A549 (cell line): ENCODE measurements around the gene TIAM2. TPM values are rescaled to one million over a fixed set of nuclear protein-coding genes. Genes with fewer than 3 reads are reported as not detected.

Experiments
- ATAC-seq, 2 experiments: fragments of 200-7000 bp in 1 of 2; fragments of >200 bp in 1 of 2; cut with Nextera tagmentation in 1 of 2; cut with Tn5 transposase in 1 of 2; 3 replicates each; pipeline versions ENCODE4 v1.8.0 to v1.9.1; 2018 to 2020; ENCODE audit warnings: mild to moderate bottlenecking in 1 of 2, moderate library complexity in 1 of 2
- CTCF ChIA-PET: fragments of 300-600 bp; sonication (Branson Sonifier 250); formaldehyde crosslinking; extraction: SDS; loops from one replicate; lab custom pipeline; 2021; ENCODE audit warnings: antibody characterized with exemption, inconsistent platforms; lab: Yijun Ruan, JAX
- POLR2A ChIA-PET: fragments of 350-600 bp; formaldehyde crosslinking; extraction: SDS; loops from one replicate; lab custom pipeline; 2021; ENCODE audit warnings: antibody characterized with exemption, inconsistent platforms; lab: Yijun Ruan, JAX
- DNase-seq, 2 experiments: peaks; one replicate each; pipeline versions ENCODE4 v3.0.0 to v3.0.0-alpha.2; 2011 to 2016; ENCODE audit warnings: low read depth in 1 of 2, low spot score in 1 of 2
- FAIRE-seq: peaks from 2 replicates; lab custom pipeline; 2011; peaks lifted over from hg19 to GRCh38; lab: Jason Lieb, UNC
- H3K27ac ChIP-seq, 2 experiments: fragments of >200 bp; sonication (Bioruptor Twin); formaldehyde crosslinking; 3 replicates each; pipeline ENCODE4 v1.5.1; 2016 to 2017
- H3K4me1 ChIP-seq: fragments of >200 bp; sonication (Bioruptor Twin); formaldehyde crosslinking; 3 replicates; pipeline ENCODE4 v1.6.1; 2016
- H3K4me2 ChIP-seq: fragments of >200 bp; sonication (Bioruptor Twin); formaldehyde crosslinking; 3 replicates; pipeline ENCODE4 v1.6.1; 2016
- H3K4me3 ChIP-seq: fragments of >200 bp; sonication (Bioruptor Twin); formaldehyde crosslinking; 3 replicates; pipeline ENCODE4 v1.5.1; 2016
- H3K9me3 ChIP-seq: fragments of >200 bp; sonication (Bioruptor Twin); formaldehyde crosslinking; 3 replicates; pipeline ENCODE4 v1.6.1; 2016
- BHLHE40 ChIP-seq: IDR thresholded peaks from 2 replicates; pipeline ENCODE4 v1.6.1; 2012; ENCODE audit warnings: low read depth, low read length, inconsistent platforms
- CHD2 ChIP-seq: fragments of 150-350 bp; IDR thresholded peaks from 2 replicates; pipeline ENCODE4 v1.6.1; 2014; ENCODE audit warnings: low read length; ENCODE audit not compliant: partially characterized antibody
- EHF ChIP-seq: fragments of 250-450 bp; sonication (Bioruptor Pico); IDR thresholded peaks from 2 replicates; pipeline ENCODE4 v1.5.0; 2020; ENCODE audit warnings: mild to moderate bottlenecking
- EP300 ChIP-seq, 2 experiments: fragments of >200 bp; sonication (Bioruptor Twin); formaldehyde crosslinking; IDR thresholded peaks; 2 replicates in 1 of 2; 3 replicates in 1 of 2; pipeline ENCODE4 v1.6.1; 2016 to 2017
- FOXS1 ChIP-seq: fragments of 250-450 bp; sonication (Bioruptor Pico); IDR thresholded peaks from 2 replicates; pipeline ENCODE4 v1.5.0; 2020; ENCODE audit warnings: mild to moderate bottlenecking, moderate library complexity
- GATA3 ChIP-seq: IDR thresholded peaks from 2 replicates; pipeline ENCODE4 v1.6.1; 2012; ENCODE audit warnings: borderline replicate concordance
- HDAC2 ChIP-seq: fragments of 200-600 bp; sonication (generic); IDR thresholded peaks from 2 replicates; pipeline ENCODE4 v1.6.1; 2016
- HOXB5 ChIP-seq: fragments of 250-450 bp; sonication (Bioruptor Pico); IDR thresholded peaks from 2 replicates; pipeline ENCODE4 v1.5.0; 2020; ENCODE audit warnings: mild to moderate bottlenecking, moderate library complexity
- JUN ChIP-seq, 2 experiments: fragments of >200 bp; sonication (Bioruptor Twin); formaldehyde crosslinking; IDR thresholded peaks; 2 replicates in 1 of 2; 3 replicates in 1 of 2; pipeline ENCODE4 v1.6.1; 2016 to 2017
- JUNB ChIP-seq: fragments of >200 bp; sonication (Bioruptor Twin); formaldehyde crosslinking; IDR thresholded peaks from 2 replicates; pipeline ENCODE4 v1.6.1; 2016
- MAFK ChIP-seq: fragments of 450-650 bp; IDR thresholded peaks from 2 replicates; pipeline ENCODE4 v1.6.1; 2014; ENCODE audit not compliant: partially characterized antibody
- MAZ ChIP-seq: fragments of 150-350 bp; IDR thresholded peaks from 2 replicates; pipeline ENCODE4 v1.6.1; 2014; ENCODE audit warnings: antibody characterized with exemption, low read depth, low read length, borderline replicate concordance
- PHF8 ChIP-seq: fragments of 200-600 bp; sonication (generic); IDR thresholded peaks from 2 replicates; pipeline ENCODE4 v1.6.1; 2016; ENCODE audit warnings: low read depth, mild to moderate bottlenecking, antibody characterized with exemption, moderate library complexity, borderline replicate concordance
- POLR2A ChIP-seq: IDR thresholded peaks from 2 replicates; pipeline ENCODE4 v1.6.1; 2012; ENCODE audit warnings: mild to moderate bottlenecking, low read length
- RAD21 ChIP-seq, 2 experiments: fragments of >200 bp in 1 of 2; sonication (Bioruptor Twin) in 1 of 2; formaldehyde crosslinking in 1 of 2; IDR thresholded peaks in 1 of 2; conservative IDR thresholded peaks in 1 of 2; 2 replicates in 1 of 2; 3 replicates in 1 of 2; pipeline ENCODE4 v1.6.1; 2012 to 2018; ENCODE audit warnings: inconsistent platforms in 1 of 2
- RARB ChIP-seq: fragments of 250-450 bp; sonication (Bioruptor Pico); IDR thresholded peaks from 2 replicates; pipeline ENCODE4 v1.8.0; 2021; ENCODE audit warnings: mild to moderate bottlenecking, moderate library complexity
- RCOR1 ChIP-seq: fragments of 150-350 bp; IDR thresholded peaks from 2 replicates; pipeline ENCODE4 v1.6.1; 2014; ENCODE audit warnings: antibody characterized with exemption, low read length, low read depth
- TFCP2L1 ChIP-seq: fragments of 250-450 bp; sonication (Bioruptor Pico); IDR thresholded peaks from 2 replicates; pipeline ENCODE4 v1.5.0; 2021; ENCODE audit warnings: mild to moderate bottlenecking
- TP53 ChIP-seq: fragments of 250-450 bp; sonication (Bioruptor Pico); IDR thresholded peaks from 2 replicates; pipeline ENCODE4 v1.5.0; 2021; ENCODE audit warnings: mild to moderate bottlenecking, moderate library complexity
- ZFP36 ChIP-seq: fragments of 450-650 bp; IDR thresholded peaks from 2 replicates; pipeline ENCODE4 v1.6.1; 2014; ENCODE audit warnings: borderline replicate concordance; ENCODE audit not compliant: partially characterized antibody
- ZNF302 ChIP-seq: fragments of 250-450 bp; sonication (Bioruptor Pico); IDR thresholded peaks from 2 replicates; pipeline ENCODE4 v1.9.0; 2021; ENCODE audit warnings: inconsistent platforms, mild to moderate bottlenecking, moderate library complexity
- WGBS: methylation state at CpG from one replicate; pipeline ENCODE4 v1.1.6; 2017; ENCODE audit errors: missing lambda C conversion rate; 5-methylcytosine and 5-hydroxymethylcytosine counted together
- polyA plus RNA-seq, 4 experiments: library from polyadenylated mRNA; depleted of rRNA in 3 of 4; stranded (reverse); fragments of >200 nt; fragmentation: RNase III in 1 of 4; extraction: RNeasy Plus Mini Kit Qiagen cat#74134 plus additional on column Dnase treatment in 1 of 4; gene quantifications; 2 replicates in 3 of 4; 3 replicates in 1 of 4; pipeline ENCODE4 v1.2.3, GENCODE V29; 2011 to 2017
- TF ChIP-seq, protein P1 (sequence below): fragments of 150-350 bp; IDR thresholded peaks from 2 replicates; pipeline ENCODE4 v1.6.1; 2014; ENCODE audit warnings: low read depth, mild to moderate bottlenecking, low read length
- TF ChIP-seq, protein P2 (sequence below): IDR thresholded peaks from 2 replicates; pipeline ENCODE4 v1.6.1; 2012
- TF ChIP-seq, protein P3 (sequence below): fragments of >200 bp; sonication (Bioruptor Twin); formaldehyde crosslinking; IDR thresholded peaks from 2 replicates; pipeline ENCODE4 v1.6.1; 2016
- TF ChIP-seq, protein P4 (sequence below): fragments of 200-600 bp; sonication (generic); IDR thresholded peaks from 2 replicates; pipeline ENCODE4 v1.6.1; 2016; ENCODE audit warnings: antibody characterized with exemption, mild to moderate bottlenecking, moderate library complexity
- TF ChIP-seq, protein P5 (sequence below): IDR thresholded peaks from 2 replicates; pipeline ENCODE4 v1.6.1; 2012
- TF ChIP-seq, protein P6 (sequence below): fragments of >200 bp; sonication (Bioruptor Twin); formaldehyde crosslinking; IDR thresholded peaks from 3 replicates; pipeline ENCODE4 v1.6.1; 2016

TIAM2 gene
- polyA plus RNA-seq, 2 of the 4 experiments (the other 2 are of a cell fraction) = 2.5 to 3.1 TPM

DNA sequence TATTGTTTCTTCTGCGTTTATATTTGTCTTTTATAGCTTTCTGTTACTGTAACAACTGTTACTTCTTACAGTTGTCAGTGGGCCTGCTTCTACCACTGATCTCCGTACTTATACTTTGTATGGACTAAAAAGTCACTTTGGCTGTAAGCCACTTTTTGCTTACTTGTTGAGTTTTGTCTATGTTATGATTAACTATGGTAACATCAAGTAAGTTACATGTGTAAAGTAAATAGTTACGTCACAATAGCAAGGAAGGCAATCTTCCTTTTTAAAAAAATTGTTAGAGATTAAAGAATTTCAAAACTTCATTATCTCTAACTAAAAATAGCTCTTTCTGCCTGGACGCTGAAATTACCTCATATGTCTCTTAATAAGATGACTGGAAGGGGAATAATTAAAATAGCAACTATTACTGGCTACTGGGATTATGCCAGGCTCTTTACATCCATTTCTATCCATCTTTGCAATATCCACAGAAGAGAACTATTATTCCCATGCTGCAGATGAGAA lies 308.3 kb downstream of the TIAM2 start:
- no peak for TF ChIP-seq ZNF302 (CRISPR knock-in tag)
- TF ChIP-seq MAFK = no peak
- no peak for TF ChIP-seq HDAC2
- no peak for TF ChIP-seq EP300 (IDR thresholded peaks at IDR 0.05)
- TF ChIP-seq, protein P1, sequence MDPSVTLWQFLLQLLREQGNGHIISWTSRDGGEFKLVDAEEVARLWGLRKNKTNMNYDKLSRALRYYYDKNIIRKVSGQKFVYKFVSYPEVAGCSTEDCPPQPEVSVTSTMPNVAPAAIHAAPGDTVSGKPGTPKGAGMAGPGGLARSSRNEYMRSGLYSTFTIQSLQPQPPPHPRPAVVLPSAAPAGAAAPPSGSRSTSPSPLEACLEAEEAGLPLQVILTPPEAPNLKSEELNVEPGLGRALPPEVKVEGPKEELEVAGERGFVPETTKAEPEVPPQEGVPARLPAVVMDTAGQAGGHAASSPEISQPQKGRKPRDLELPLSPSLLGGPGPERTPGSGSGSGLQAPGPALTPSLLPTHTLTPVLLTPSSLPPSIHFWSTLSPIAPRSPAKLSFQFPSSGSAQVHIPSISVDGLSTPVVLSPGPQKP = no peak
- no peak for TF ChIP-seq MAZ
- TF ChIP-seq GATA3 = no peak
- TF ChIP-seq JUN (IDR thresholded peaks at IDR 0.05) = no peak
- TF ChIP-seq POLR2A = no peak
- TF ChIP-seq RCOR1 = no peak
- TF ChIP-seq TP53 (CRISPR knock-in tag) = no peak
- TF ChIP-seq HOXB5 = no peak
- TF ChIP-seq, protein P2, sequence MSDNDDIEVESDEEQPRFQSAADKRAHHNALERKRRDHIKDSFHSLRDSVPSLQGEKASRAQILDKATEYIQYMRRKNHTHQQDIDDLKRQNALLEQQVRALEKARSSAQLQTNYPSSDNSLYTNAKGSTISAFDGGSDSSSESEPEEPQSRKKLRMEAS = no peak
- TF ChIP-seq, protein P3, sequence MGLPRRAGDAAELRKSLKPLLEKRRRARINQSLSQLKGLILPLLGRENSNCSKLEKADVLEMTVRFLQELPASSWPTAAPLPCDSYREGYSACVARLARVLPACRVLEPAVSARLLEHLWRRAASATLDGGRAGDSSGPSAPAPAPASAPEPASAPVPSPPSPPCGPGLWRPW = no peak
- H3K4me3 ChIP-seq = no peak overlapping the region
- 0 out of 3 replicates have a peak, but pooled peaks cover 3% of the 10 kb centered on the region for H3K4me1 ChIP-seq
- ChIA-PET POLR2A (no interaction called here), CTCF (interaction anchor here (1.4 kb wide), 1 partner anchor 15 kb away, joined by 3 read pairs; no protein-coding TSS in a partner anchor)
- ATAC-seq (no peak), DNase-seq (no peak), FAIRE-seq (no peak)
- no peak overlapping the region for H3K27ac ChIP-seq
- H3K9me3 ChIP-seq = no peaks in the 10 kb centered on the region
- no peak overlapping the region for H3K4me2 ChIP-seq
- WGBS = 61% methylated on average over 4 of the region's 4 CpGs

DNA sequence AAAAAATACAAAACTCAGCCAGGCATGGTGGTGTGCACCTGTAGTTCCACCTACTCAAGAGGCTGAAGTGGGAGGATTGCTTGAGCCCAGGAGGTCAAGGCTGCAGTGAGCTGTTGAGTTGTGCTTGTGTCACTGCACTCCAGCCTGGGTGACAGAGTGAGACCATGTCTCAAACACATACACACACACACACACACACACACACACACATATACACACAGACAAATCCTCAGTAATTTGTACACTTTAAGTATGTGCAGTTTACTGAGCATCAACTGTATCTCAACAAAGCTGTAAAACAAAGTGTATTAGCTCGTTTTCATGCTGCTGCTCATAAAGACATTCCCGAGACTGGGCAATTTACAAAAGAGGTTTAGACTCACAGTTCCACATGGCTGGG lies 311.8 kb downstream of the TIAM2 start:
- no peak for DNase-seq
- ChIA-PET CTCF (interaction anchor here (1.1 kb wide), 1 partner anchor 18 kb away, joined by 3 read pairs; no protein-coding TSS in a partner anchor), POLR2A (no interaction called here)

More for the DNA sequence above, 311.8 kb downstream of the TIAM2 start:
- Histone ChIP-seq H3K4me3 (no peak overlapping the region), H3K4me2 (no peak overlapping the region)
- FAIRE-seq = no peak
- no peak for TF ChIP-seq BHLHE40
- TF ChIP-seq RARB (CRISPR knock-in tag) = no peak
- no peak for TF ChIP-seq RAD21 (conservative IDR thresholded peaks at IDR 0.05 in 1 of 2, IDR thresholded peaks at IDR 0.05 in 1 of 2)
- no peak for TF ChIP-seq CHD2
- no peak for TF ChIP-seq JUNB
- TF ChIP-seq FOXS1 = no peak
- TF ChIP-seq, protein P4, sequence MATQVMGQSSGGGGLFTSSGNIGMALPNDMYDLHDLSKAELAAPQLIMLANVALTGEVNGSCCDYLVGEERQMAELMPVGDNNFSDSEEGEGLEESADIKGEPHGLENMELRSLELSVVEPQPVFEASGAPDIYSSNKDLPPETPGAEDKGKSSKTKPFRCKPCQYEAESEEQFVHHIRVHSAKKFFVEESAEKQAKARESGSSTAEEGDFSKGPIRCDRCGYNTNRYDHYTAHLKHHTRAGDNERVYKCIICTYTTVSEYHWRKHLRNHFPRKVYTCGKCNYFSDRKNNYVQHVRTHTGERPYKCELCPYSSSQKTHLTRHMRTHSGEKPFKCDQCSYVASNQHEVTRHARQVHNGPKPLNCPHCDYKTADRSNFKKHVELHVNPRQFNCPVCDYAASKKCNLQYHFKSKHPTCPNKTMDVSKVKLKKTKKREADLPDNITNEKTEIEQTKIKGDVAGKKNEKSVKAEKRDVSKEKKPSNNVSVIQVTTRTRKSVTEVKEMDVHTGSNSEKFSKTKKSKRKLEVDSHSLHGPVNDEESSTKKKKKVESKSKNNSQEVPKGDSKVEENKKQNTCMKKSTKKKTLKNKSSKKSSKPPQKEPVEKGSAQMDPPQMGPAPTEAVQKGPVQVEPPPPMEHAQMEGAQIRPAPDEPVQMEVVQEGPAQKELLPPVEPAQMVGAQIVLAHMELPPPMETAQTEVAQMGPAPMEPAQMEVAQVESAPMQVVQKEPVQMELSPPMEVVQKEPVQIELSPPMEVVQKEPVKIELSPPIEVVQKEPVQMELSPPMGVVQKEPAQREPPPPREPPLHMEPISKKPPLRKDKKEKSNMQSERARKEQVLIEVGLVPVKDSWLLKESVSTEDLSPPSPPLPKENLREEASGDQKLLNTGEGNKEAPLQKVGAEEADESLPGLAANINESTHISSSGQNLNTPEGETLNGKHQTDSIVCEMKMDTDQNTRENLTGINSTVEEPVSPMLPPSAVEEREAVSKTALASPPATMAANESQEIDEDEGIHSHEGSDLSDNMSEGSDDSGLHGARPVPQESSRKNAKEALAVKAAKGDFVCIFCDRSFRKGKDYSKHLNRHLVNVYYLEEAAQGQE = no peak
- no peak for TF ChIP-seq ZFP36
- TF ChIP-seq, protein P5, sequence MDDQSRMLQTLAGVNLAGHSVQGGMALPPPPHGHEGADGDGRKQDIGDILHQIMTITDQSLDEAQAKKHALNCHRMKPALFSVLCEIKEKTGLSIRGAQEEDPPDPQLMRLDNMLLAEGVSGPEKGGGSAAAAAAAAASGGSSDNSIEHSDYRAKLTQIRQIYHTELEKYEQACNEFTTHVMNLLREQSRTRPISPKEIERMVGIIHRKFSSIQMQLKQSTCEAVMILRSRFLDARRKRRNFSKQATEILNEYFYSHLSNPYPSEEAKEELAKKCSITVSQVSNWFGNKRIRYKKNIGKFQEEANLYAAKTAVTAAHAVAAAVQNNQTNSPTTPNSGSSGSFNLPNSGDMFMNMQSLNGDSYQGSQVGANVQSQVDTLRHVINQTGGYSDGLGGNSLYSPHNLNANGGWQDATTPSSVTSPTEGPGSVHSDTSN = no peak
- TF ChIP-seq TFCP2L1 (CRISPR knock-in tag) = no peak
- TF ChIP-seq ZNF302 (CRISPR knock-in tag) = no peak
- TF ChIP-seq, protein P3 = no peak
- TF ChIP-seq, protein P6, sequence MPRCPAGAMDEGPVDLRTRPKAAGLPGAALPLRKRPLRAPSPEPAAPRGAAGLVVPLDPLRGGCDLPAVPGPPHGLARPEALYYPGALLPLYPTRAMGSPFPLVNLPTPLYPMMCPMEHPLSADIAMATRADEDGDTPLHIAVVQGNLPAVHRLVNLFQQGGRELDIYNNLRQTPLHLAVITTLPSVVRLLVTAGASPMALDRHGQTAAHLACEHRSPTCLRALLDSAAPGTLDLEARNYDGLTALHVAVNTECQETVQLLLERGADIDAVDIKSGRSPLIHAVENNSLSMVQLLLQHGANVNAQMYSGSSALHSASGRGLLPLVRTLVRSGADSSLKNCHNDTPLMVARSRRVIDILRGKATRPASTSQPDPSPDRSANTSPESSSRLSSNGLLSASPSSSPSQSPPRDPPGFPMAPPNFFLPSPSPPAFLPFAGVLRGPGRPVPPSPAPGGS = no peak
- no peak for TF ChIP-seq HOXB5
- TF ChIP-seq PHF8 = no peak
- TF ChIP-seq GATA3 = no peak
- no peak for TF ChIP-seq EHF (CRISPR knock-in tag)
- TF ChIP-seq, all 56 proteins: peak for 0
- Histone ChIP-seq H3K27ac (no peak overlapping the region), H3K4me1 (peaks cover 18% of the 10 kb centered on the region; the same call in 2 of the 3 replicates), H3K9me3 (no peaks in the 10 kb centered on the region)
- ATAC-seq = no peak
- 87% methylated on average over 2 of the region's 2 CpGs for WGBS
